A673 (cell line): ENCODE data around the gene KLRC4.

ENCODE experiments used
- EZH2 ChIP-seq: fragments of 200-600 bp; sonication (generic); IDR thresholded peaks from 2 replicates; pipeline ENCODE4 v1.6.1; 2017; ENCODE audit warnings: borderline replicate concordance, low read depth, mild to moderate bottlenecking, mixed read lengths, antibody characterized with exemption, low read length; ENCODE audit not compliant: poor library complexity, severe bottlenecking
- TF ChIP-seq, protein P1 (sequence below): fragments of 300-800, 200-600 bp; sonication (generic); conservative IDR thresholded peaks from 2 replicates; pipeline ENCODE4 v1.5.1; 2017; ENCODE audit warnings: low read depth, mild to moderate bottlenecking, antibody characterized with exemption, low read length, moderate library complexity, mixed read lengths

DNA sequence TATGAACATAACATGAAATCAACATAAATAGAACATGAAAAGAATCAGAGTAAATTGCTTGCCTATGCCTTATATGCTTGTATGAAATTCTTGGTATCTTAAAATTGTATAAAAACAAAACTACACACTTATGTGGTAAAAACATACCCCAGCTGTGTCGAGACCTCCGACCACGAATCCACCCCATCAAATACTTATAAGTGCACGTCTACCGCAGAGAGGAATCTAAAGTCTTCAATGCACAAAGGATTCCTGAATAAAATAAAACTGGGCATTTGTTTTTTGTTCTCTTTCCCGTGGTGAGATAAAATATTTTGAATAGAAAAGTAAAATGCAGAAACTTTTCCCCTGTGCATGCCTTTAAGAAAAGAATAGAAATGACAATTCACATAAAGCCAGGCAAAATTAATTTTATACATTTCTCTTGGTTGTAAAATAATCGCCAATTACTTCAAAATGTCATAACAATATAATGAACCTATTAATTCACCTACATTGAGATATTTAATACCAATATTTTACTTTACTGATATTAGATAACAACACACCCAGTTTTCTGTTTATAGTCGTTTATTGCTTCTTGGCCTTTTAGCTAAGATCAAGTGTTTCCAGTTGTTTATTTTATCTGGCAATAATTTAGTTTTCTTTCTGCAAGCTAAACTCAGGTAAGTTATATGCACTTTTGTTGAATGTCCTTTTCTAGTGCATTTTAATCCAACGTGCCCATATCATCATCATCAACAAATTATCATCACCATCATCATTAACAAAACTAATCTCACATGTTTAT, 20.7 kb downstream of the KLRC4 start:
- TF ChIP-seq EZH2 = no peak
- TF ChIP-seq, protein P1, sequence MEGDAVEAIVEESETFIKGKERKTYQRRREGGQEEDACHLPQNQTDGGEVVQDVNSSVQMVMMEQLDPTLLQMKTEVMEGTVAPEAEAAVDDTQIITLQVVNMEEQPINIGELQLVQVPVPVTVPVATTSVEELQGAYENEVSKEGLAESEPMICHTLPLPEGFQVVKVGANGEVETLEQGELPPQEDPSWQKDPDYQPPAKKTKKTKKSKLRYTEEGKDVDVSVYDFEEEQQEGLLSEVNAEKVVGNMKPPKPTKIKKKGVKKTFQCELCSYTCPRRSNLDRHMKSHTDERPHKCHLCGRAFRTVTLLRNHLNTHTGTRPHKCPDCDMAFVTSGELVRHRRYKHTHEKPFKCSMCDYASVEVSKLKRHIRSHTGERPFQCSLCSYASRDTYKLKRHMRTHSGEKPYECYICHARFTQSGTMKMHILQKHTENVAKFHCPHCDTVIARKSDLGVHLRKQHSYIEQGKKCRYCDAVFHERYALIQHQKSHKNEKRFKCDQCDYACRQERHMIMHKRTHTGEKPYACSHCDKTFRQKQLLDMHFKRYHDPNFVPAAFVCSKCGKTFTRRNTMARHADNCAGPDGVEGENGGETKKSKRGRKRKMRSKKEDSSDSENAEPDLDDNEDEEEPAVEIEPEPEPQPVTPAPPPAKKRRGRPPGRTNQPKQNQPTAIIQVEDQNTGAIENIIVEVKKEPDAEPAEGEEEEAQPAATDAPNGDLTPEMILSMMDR = no peak
